ENCODE results near the gene ERAS. TPM values are rescaled to one million over a fixed set of nuclear protein-coding genes. Genes with fewer than 3 reads are reported as not detected.

Gene ERAS
- polyA plus RNA-seq (3.2 and 3.6 TPM in 2 replicates), polyA minus RNA-seq (not detected in 2 replicates)

GRCh38 chrX:48826135-48826875 is at the start of gene ERAS:
Gene ERAS, plus strand, starts transcription at chrX:48826513. Its CDS starts 2,611 bp downstream, at chrX:48829124.
- Histone ChIP-seq H3K9me3 (ENCODE audit: low read length) (no peaks in the 10 kb centered on the region), H3K27me3 (ENCODE audit: insufficient read depth, low read depth, low read length) (peaks cover 6% of the 10 kb centered on the region), H3K4me2 (ENCODE audit: low read length) (no peak within 1 kb of the TSS), H3K9me2 (ENCODE audit: insufficient read depth, low read length) (no peaks in the 10 kb centered on the region), H3K27ac (ENCODE audit: low read length) (no peak within 1 kb of the TSS), H3K4me3 (ENCODE audit: low read length) (no peak within 1 kb of the TSS), H3K9ac (ENCODE audit: low read length) (no peak within 1 kb of the TSS), H3K36me3 (ENCODE audit: insufficient read depth, low read length) (no peaks in the 10 kb centered on the region), H3K79me2 (replicated peaks; ENCODE audit: insufficient read depth, low read length) (no peaks in the 10 kb centered on the region), H4K20me1 (ENCODE audit: insufficient read depth) (no peaks in the 10 kb centered on the region), H2AFZ (ENCODE audit: low read depth, low read length) (no peak within 1 kb of the TSS), H3F3A (ENCODE audit: insufficient read depth, low read length, poor library complexity, severe bottlenecking) (no peaks in the 10 kb centered on the region)
- TF ChIP-seq CTCF (IDR thresholded peaks at IDR 0.05; ENCODE audit: poor library complexity, severe bottlenecking): no peak
- TF ChIP-seq EZH2 (IDR thresholded peaks at IDR 0.05; ENCODE audit: borderline replicate concordance, insufficient read depth, low read length, poor library complexity, severe bottlenecking): no peak
- no peak for TF ChIP-seq REST (IDR thresholded peaks at IDR 0.05; ENCODE audit: borderline replicate concordance)
- no peak for TF ChIP-seq RAD21 (conservative IDR thresholded peaks at IDR 0.05)
- no peak for TF ChIP-seq POLR2AphosphoS5 (IDR thresholded peaks at IDR 0.05)
- no peak for TF ChIP-seq MXI1 (conservative IDR thresholded peaks at IDR 0.05; ENCODE audit: poor library complexity, severe bottlenecking)
- TF ChIP-seq SMC3 (conservative IDR thresholded peaks at IDR 0.05; ENCODE audit: poor library complexity): no peak
- no peak for TF ChIP-seq EP300 (conservative IDR thresholded peaks at IDR 0.05; ENCODE audit: poor library complexity, severe bottlenecking)
- TF ChIP-seq TAF1 (IDR thresholded peaks at IDR 0.05; ENCODE audit: low read depth): no peak

- Histone ChIP-seq H3K27me3 (ENCODE audit: insufficient read depth, low read depth, low read length) (no peaks in the 10 kb centered on the region), H3F3A (ENCODE audit: insufficient read depth, low read length, poor library complexity, severe bottlenecking) (no peaks in the 10 kb centered on the region), H3K9ac (ENCODE audit: low read length) (no peak overlapping the region), H3K36me3 (ENCODE audit: insufficient read depth, low read length) (no peaks in the 10 kb centered on the region), H3K4me3 (ENCODE audit: low read length) (no peak overlapping the region), H3K27ac (ENCODE audit: low read length) (no peak overlapping the region), H3K9me2 (ENCODE audit: insufficient read depth, low read length) (no peaks in the 10 kb centered on the region), H3K4me2 (ENCODE audit: low read length) (no peak overlapping the region), H2AFZ (ENCODE audit: low read depth, low read length) (no peak overlapping the region), H4K20me1 (ENCODE audit: insufficient read depth) (no peaks in the 10 kb centered on the region), H3K79me2 (replicated peaks; ENCODE audit: insufficient read depth, low read length) (no peaks in the 10 kb centered on the region), H3K9me3 (ENCODE audit: low read length) (no peaks in the 10 kb centered on the region)
- TF ChIP-seq MXI1 (conservative IDR thresholded peaks at IDR 0.05; ENCODE audit: poor library complexity, severe bottlenecking) (no peak), RAD21 (conservative IDR thresholded peaks at IDR 0.05) (no peak), EZH2 (IDR thresholded peaks at IDR 0.05; ENCODE audit: borderline replicate concordance, insufficient read depth, low read length, poor library complexity, severe bottlenecking) (no peak), POLR2AphosphoS5 (IDR thresholded peaks at IDR 0.05) (no peak), EP300 (conservative IDR thresholded peaks at IDR 0.05; ENCODE audit: poor library complexity, severe bottlenecking) (no peak), CTCF (IDR thresholded peaks at IDR 0.05; ENCODE audit: poor library complexity, severe bottlenecking) (no peak), SMC3 (conservative IDR thresholded peaks at IDR 0.05; ENCODE audit: poor library complexity) (no peak), TAF1 (IDR thresholded peaks at IDR 0.05; ENCODE audit: low read depth) (no peak)
Observed at GRCh38 chrX:48776818-48777439, 49.4 kb upstream of the ERAS start.

Measured in neural cell (in vitro differentiated cells).